HG03439 (cell line): ENCODE data around the gene HABP2.

Experiments used
- ATAC-seq: cut with Tn5 transposase; IDR thresholded peaks from one replicate; pipeline ENCODE4 v1.9.1; 2021; ENCODE audit warnings: mild to moderate bottlenecking, moderate library complexity; ENCODE audit not compliant: unreplicated experiment

HABP2 gene

GRCh38 chr10:113600569-113600968 lies 47.7 kb downstream of the HABP2 start:
- ATAC-seq, result no peak

GRCh38 chr10:113603057-113603777 lies 50.4 kb downstream of the HABP2 start:
- no peak for ATAC-seq

GRCh38 chr10:113604572-113604971 lies 51.7 kb downstream of the HABP2 start:
- no peak for ATAC-seq

GRCh38 chr10:113605268-113605978 lies 52.6 kb downstream of the HABP2 start:
- no peak for ATAC-seq

- ATAC-seq, result no peak
Observed at GRCh38 chr10:113609704-113610108, 56.9 kb downstream of the HABP2 start.

GRCh38 chr10:113610631-113611601 lies 58.1 kb downstream of the HABP2 start:
- ATAC-seq, result no peak

GRCh38 chr10:113612154-113612553 lies 59.3 kb downstream of the HABP2 start:
- no peak for ATAC-seq

GRCh38 chr10:113613427-113613826 lies 60.6 kb downstream of the HABP2 start:
- no peak for ATAC-seq

- ATAC-seq, result no peak
Observed at GRCh38 chr10:113613977-113614690, 61.3 kb downstream of the HABP2 start.

GRCh38 chr10:113616244-113617074 lies 63.6 kb downstream of the HABP2 start:
- ATAC-seq, result no peak

- ATAC-seq, result no peak
Observed at GRCh38 chr10:113617086-113617485, 64.2 kb downstream of the HABP2 start.

- no peak for ATAC-seq
Observed at GRCh38 chr10:113618338-113618737, 65.5 kb downstream of the HABP2 start.

GRCh38 chr10:113619401-113619800 lies 66.5 kb downstream of the HABP2 start:
- no peak for ATAC-seq

- ATAC-seq, result no peak
Observed at GRCh38 chr10:113620511-113620910, 67.7 kb downstream of the HABP2 start.

- no peak for ATAC-seq
Observed at GRCh38 chr10:113620936-113621335, 68.1 kb downstream of the HABP2 start.

- ATAC-seq, result no peak
Observed at GRCh38 chr10:113621799-113622198, 68.9 kb downstream of the HABP2 start.

- ATAC-seq, result no peak
Observed at GRCh38 chr10:113622831-113623230, 70.0 kb downstream of the HABP2 start.

- no peak for ATAC-seq
Observed at GRCh38 chr10:113625461-113626186, 72.8 kb downstream of the HABP2 start.

GRCh38 chr10:113626809-113627355 lies 74.0 kb downstream of the HABP2 start:
- ATAC-seq, result no peak
